Body of pancreas (tissue), 4 donors: ENCODE results near the gene CD300LF.

Experiments used
- POLR2A ChIP-seq, 3 donors: fragments of 450-650 bp; IDR thresholded peaks; one replicate each; pipeline ENCODE4 v1.6.1; 2016; ENCODE audit warnings: antibody characterized with exemption in 3 of 3, mild to moderate bottlenecking in 2 of 3
- TF ChIP-seq, protein P1 (sequence below), 7 experiments: fragments of 450-650 bp in 4 of 7; fragments of 200-600 bp in 3 of 7; sonication (generic) in 3 of 7; IDR thresholded peaks; one replicate each; pipeline ENCODE4 v1.5.1; 2016 to 2019; ENCODE audit warnings: antibody characterized with exemption in 7 of 7

DNA sequence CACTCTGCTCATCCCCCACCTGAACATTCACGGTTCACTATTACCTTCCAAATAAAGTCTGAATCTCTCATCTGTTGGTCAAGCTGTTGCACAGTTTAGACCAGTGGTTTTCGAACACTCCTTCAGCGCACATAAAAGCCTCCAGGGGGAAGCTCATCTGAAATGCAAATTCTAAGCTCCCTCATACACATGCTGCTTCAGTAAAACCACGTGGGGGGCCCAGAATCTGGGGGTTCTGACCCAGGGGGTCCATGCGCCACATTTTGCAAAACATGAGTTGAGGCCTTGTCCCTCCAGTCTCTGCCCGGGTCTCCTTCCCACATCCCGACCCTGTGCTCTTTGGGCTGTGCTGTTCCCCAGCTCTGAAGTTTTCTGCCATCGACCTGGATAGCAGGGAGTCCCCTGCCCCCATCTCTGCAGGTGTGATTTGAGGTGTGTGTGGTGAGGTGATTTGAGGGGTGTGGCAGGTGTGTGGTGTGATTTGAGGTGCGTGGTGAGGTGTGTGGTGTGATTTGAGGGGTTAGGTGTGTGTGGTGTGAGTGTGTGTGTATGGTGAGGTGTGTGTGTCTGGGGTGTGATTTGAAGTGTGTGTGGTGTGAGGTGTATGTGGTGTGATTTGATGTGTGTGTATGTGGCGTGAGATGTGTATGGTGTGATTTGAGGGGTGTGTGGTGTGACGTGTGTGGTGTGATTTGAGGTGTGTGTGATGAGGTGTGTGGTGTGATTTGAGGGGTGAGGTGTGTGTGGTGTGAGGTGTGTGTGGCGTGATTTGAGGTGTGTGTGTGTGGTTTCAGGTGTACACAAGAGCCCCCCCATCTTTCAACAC, 19.5 kb upstream of the CD300LF start:
- TF ChIP-seq POLR2A (IDR thresholded peaks at IDR 0.05), result no peak
- TF ChIP-seq, protein P1, sequence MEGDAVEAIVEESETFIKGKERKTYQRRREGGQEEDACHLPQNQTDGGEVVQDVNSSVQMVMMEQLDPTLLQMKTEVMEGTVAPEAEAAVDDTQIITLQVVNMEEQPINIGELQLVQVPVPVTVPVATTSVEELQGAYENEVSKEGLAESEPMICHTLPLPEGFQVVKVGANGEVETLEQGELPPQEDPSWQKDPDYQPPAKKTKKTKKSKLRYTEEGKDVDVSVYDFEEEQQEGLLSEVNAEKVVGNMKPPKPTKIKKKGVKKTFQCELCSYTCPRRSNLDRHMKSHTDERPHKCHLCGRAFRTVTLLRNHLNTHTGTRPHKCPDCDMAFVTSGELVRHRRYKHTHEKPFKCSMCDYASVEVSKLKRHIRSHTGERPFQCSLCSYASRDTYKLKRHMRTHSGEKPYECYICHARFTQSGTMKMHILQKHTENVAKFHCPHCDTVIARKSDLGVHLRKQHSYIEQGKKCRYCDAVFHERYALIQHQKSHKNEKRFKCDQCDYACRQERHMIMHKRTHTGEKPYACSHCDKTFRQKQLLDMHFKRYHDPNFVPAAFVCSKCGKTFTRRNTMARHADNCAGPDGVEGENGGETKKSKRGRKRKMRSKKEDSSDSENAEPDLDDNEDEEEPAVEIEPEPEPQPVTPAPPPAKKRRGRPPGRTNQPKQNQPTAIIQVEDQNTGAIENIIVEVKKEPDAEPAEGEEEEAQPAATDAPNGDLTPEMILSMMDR (IDR thresholded peaks at IDR 0.05), result no peak
